Amniotic epithelial cell (primary cell): ENCODE data around the gene AP1G2.
"Not testable (repeated sequence)": the region's sequence is repeated elsewhere in the genome, so short reads cannot be mapped to it uniquely, and the experiment has no call there.

ENCODE experiments used
- DNase-seq: peaks from one replicate; pipeline ENCODE4 v3.0.0-alpha.2; 2010; ENCODE audit warnings: low read depth

The AP1G2 gene, protein sequence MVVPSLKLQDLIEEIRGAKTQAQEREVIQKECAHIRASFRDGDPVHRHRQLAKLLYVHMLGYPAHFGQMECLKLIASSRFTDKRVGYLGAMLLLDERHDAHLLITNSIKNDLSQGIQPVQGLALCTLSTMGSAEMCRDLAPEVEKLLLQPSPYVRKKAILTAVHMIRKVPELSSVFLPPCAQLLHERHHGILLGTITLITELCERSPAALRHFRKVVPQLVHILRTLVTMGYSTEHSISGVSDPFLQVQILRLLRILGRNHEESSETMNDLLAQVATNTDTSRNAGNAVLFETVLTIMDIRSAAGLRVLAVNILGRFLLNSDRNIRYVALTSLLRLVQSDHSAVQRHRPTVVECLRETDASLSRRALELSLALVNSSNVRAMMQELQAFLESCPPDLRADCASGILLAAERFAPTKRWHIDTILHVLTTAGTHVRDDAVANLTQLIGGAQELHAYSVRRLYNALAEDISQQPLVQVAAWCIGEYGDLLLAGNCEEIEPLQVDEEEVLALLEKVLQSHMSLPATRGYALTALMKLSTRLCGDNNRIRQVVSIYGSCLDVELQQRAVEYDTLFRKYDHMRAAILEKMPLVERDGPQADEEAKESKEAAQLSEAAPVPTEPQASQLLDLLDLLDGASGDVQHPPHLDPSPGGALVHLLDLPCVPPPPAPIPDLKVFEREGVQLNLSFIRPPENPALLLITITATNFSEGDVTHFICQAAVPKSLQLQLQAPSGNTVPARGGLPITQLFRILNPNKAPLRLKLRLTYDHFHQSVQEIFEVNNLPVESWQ

GRCh38 chr14:23567186-23568020 lies at the start of gene AP1G2:
Gene AP1G2 (minus strand): TSS chr14:23567791. CDS start chr14:23567314, 477 bp downstream.
- DNase-seq: peak; percentile 85

DNA sequence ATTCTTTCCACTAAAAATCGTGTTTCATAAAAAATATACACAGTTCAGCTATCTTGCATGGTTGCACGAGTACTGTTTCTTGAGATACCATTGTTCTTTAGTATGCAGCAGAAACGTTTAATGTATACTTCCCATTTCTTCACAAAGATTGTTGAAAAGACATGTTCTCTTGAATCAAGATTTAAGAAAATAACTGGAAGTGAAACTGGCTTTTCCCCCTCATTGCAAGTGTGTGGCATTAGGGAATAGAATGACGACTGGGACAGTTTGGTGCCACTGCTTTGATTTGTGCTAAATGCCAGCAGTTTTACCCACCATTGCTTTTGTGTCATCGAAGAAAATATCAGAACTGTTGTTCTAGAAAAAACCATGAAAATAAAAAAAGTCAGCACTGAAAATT lies 48.3 kb upstream of the AP1G2 start:
- no peak for DNase-seq

DNA sequence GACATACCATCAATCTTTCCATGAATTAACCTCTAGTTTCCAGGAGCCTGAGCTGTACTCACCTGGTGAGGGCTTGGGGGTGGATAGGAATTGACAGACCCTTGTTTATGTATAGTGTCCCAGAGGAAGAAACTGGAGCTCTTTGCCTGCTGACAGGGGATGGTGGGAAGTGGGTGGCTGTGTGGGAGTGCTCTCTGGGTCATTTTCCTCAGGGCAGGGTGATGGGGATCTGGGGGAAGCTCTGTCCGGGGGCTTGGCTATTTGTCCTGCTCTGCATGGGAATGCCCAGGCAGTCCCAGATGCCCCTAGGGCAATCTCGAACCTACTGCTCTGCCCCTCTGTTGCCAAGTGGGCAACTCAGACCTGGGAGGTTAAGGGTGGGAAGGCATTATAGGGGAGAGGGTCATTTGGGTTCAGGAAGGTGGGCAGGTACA lies 46.8 kb upstream of the AP1G2 start:
- DNase-seq: no peak

GRCh38 chr14:23613242-23614070 lies 45.9 kb upstream of the AP1G2 start:
- no peak for DNase-seq

DNA sequence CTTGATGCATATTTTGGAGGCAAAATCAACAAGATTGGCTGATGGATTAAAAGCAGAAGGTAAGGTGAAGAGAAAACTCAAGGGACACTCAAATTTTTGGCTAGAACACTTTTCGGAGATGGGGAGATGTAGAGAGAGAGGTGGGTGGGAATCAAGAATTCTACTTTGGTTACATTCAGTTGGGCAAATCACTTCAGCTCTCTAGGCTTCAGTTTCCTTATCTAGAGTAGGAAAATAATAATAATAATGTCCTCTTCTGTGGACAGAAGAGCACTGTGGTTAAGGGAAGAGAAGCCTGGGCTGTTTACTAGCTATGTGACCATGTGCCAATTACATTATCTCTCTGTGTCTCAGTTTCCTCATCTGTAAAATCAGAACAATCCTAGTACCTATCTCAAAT lies 45.2 kb upstream of the AP1G2 start:
- DNase-seq: no peak

GRCh38 chr14:23612354-23612732 lies 44.8 kb upstream of the AP1G2 start:
- DNase-seq: no peak

- no peak for DNase-seq
Measured at GRCh38 chr14:23610815-23611289, 43.3 kb upstream of the AP1G2 start.

DNA sequence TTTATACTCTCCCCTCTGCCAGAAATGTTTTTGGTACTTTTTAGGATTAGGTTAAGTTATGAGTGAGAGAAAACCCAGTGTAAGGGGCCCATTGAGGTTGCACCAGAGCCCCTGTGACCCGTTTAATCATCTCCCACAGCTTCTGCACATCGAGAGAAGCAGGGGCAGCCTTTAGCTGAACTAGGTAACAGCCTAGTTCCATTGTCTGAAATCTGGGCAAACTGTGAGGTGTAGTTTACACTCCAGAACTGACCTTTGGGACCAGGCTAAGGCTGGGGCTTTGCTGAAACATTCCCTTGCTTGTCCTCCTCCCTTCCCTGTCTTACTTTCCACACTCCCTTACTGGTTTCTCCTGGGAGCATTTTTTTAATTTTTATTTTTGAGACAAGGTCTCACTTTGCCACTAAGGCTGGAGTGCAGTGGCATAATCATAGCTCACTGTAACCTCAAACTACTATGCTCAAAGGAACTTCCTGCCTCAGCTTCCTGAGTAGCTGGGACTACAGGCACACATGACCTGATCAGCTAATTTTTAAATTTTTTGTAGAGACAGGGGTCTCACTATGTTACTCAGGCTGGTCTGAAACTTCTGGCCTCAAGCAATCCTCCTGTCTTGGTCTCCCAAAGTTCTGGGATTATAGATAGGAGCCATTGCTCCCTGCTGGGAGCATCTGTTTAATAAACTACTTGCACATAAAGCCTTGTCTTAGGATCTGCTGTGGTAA lies 42.7 kb upstream of the AP1G2 start:
- DNase-seq: no peak

DNA sequence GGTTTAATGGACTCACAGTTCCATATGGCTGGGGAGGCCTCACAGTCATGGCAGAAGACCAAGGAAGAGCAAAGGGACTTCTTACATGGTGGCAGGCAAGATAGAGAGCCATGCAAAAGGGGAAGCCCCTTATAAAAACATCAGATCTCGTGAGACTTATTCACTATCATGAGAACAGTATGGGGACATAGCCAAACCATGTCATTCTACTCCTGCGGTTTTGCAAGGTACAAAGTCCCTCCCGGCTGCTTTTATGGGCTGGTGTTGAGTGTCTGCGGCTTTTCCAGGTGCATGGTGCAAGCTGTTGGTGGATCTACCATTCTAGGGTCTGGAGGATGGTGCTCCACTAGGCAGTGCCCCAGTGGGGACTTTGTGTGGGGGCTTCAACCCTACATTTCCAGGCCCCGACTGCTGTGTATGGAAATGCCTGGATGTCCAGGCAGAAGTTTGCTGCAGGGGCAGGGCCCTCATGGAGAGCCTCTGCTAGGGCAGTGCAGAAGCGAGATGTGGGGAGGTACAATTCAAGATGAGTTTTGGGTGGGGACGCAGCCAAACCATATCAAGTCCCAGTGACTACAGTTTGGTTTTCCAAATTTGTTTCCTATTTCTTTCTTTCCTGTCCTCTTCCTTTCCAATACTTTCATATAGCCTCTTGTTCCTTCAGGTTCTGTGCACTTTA lies 42.0 kb upstream of the AP1G2 start:
- DNase-seq: not testable (repeated sequence)

GRCh38 chr14:23609001-23609400 lies 41.4 kb upstream of the AP1G2 start:
- DNase-seq: no peak

GRCh38 chr14:23608454-23608853 lies 40.9 kb upstream of the AP1G2 start:
- no peak for DNase-seq

DNA sequence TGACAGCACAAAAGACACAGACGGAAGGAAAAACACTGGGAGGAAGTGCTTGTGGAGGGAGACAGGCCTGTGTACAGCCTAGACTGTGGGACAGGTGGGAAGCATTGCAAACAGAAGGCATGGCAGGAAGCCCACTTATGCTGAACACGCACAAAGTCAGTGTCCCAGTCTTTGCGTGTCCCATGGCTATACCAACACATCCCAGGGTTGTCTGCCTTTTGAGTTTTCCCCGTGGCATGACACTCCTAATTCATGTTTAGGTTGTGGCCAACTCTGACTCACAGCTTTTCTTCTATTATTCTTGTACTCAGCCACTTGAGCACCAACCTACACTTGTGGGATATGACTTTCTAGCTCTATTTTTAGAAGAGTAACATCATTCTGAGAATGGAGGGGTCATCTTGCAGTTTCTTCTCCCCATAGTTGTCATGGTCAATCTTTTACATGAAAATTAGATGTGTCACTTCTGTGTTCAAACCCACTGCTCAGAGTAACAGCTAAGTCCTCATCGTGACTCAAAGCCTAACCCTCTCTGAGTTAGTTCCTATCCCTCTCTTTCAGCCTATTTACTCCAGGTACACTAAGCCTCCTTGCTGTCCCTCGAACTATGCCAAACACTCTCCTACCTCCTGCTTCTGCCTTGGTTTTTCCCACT lies 38.5 kb upstream of the AP1G2 start:
- DNase-seq: no peak

GRCh38 chr14:23604675-23605170 lies 37.1 kb upstream of the AP1G2 start:
- no peak for DNase-seq

DNA sequence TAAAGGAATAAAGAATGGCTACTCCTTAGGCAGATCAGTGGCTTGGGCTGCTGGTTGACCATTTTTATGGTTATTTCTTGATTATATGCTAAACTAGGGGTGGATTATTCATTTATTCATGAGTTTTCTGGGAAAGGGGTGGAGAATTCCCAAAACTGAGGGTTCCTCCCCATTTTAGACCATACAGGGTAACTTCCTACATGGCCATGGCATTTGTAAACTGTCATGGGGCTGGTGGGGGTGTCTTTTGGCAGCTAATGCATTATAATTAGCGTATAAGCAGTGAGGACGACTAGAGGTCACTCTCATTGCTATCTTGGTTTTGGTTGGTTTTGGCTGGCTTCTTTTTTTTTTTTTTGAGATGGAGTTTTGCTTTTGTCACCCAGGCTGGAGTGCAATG lies 36.6 kb upstream of the AP1G2 start:
- DNase-seq: no peak

GRCh38 chr14:23603103-23603502 lies 35.5 kb upstream of the AP1G2 start:
- DNase-seq: no peak

DNA sequence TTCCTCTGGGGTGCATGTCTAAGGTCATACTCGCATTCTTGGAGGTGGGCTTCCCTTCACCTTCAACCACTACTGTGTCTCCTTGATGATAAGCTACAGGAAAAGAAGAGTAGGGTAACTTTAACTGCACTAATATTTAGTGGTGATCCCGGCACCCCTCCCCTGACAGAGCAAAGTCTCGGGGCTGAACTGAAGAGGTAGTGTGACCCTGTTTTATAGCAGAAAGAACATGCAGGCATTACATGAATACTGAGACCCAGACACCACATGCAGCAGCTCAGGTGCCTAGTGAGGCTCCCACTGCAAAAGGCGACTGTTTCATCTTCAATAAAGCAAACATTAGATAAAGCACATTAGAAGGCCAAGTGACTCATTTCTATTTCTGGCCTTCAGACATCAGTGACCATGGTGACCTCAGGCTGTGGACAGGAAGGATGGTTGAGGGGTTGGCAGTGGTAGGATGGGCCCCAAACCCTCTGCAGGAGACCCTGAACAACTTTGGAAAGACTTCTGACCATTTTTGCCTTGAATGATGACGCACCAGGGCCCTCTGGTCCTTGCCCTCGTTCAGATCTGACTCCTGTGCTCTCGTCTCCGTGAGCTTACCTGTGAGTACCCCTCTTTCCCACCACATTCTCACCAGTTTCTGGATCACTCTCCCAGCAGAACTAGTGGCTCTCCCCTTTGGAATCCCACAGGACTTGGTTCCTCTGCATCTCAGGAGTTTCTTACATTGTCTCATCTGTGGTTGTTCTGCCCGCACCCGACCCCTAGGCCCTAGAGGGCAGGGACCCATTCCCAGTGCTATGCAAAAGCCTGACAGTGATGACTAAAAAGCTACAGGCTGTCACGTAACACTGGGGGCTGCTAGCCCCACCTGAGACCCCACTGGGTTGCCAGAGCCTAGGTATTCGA lies 34.8 kb upstream of the AP1G2 start:
- no peak for DNase-seq

GRCh38 chr14:23601845-23602180 lies 34.2 kb upstream of the AP1G2 start:
- no peak for DNase-seq

DNA sequence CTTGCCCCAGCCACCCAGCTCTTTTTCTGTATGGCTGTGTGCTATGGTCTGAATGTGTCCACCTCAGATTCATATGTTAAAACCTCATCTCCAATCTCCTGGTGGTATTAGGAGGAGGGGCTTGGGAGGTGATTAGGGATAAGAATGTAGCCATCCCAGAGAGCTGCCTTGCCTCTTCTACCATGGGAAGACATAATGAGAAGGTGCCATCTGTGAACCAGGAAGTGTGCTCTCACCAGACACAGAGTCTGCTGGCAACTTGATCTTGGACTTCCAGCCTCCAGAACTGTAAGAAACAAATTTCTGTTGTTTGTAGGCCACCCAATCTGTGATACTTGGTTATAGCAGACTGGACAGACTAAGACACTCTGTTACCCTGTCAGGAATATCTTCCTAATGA lies 33.8 kb upstream of the AP1G2 start:
- no peak for DNase-seq
